Midbrain (tissue), 1 donor: ENCODE measurements around the gene GALNT8.
"Not testable (repeated sequence)": the region's sequence is repeated elsewhere in the genome, so short reads cannot be mapped to it uniquely, and the experiment has no call there.

Source experiments
- DNase-seq: peaks from one replicate; lab custom pipeline; 2025; lab: John Stamatoyannopoulos, UW

The GALNT8 gene

DNA sequence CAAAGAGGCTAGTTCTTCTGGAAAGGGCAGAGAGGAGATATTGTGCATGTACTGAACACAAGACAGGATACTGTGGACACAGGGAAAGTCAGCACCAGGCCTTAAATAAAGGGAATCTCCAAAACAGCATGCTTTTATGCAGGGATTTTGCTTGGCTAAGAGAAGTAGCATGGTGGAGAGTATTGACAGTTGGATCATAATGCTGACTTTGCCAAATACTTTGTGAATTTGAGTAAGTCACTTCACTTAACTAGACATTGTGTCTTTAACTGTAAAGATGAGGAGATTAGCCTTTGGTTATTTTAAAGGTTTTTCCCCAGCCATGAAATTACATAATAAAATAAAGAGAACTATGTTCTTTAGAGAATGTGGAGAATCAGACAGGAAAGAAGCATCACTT is 24.5 kb downstream of the GALNT8 start:
- no peak for DNase-seq

DNA sequence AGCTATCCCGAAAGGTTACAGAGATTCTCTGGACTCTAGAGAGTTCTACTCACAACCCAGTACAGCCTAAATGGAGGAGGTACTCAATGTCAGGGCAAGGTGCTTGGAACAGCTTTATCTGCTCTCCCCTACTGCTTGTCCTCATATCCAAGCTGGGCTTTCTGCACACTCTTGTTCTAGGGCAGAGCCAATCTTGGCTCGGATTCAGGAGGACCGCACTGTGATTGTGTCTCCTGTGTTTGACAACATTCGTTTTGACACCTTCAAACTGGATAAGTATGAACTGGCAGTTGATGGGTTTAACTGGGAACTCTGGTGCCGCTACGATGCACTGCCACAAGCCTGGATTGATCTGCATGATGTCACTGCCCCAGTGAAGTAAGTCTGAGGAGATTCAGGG is 25.0 kb downstream of the GALNT8 start:
- DNase-seq: no peak

DNA sequence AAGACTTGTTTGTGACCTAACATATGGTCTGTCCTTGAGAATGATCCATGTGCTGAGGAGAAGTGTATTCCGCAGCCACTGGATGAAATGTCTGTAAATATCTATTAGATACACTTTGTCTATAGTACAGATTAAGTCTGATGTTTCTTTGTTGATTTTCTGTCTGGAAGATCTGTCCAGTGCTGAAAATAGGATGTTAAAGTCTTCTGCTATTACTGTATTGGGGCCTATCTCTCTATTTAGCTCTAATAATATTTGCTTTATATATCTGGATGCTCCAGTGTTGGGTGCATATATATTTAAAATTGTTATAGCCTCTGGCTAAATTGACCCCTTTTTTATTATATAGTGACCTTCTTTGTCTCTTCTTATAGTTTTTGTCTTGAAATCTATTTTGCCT is 31.5 kb downstream of the GALNT8 start:
- not testable (repeated sequence) for DNase-seq

DNA sequence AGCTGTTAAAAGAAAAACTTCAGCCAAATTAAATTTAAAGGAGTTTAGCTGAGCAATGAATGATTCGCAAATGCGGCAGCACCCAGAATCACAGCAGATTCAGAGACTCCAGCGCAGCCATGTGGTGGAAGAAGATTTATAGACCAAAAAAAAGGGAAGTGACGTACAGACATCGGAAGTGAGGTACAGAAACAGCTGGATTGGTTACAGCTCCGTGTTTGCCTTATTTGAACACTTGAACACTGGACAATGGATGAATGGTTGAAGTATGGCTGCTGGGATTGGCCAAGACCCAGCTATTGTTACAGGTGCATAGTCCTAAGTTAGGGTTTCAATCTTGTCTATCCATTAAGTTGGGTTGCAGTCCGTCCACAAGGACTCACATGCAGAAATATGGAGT is 42.6 kb downstream of the GALNT8 start:
- DNase-seq: no peak

DNA sequence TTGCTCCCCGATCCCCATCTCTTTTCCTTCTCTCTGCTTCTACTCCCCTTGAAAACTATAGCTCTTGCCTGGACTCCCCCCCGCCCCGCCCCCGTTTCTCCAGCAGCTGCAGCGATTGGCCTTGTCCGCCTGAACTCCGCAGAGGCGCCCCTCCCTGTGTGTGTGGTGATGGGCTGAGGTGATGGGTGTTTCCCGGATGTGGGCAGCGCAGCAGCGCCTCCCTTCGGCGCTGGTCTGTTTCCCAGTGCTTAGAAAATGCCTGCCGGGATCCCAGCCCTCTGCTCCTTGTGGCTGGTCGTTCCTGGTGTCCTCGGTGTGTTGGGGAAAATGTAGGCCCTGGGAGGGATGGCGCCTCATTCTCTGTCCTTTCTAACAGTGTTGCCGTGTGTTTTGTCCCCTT is 43.3 kb downstream of the GALNT8 start:
- DNase-seq: no peak

DNA sequence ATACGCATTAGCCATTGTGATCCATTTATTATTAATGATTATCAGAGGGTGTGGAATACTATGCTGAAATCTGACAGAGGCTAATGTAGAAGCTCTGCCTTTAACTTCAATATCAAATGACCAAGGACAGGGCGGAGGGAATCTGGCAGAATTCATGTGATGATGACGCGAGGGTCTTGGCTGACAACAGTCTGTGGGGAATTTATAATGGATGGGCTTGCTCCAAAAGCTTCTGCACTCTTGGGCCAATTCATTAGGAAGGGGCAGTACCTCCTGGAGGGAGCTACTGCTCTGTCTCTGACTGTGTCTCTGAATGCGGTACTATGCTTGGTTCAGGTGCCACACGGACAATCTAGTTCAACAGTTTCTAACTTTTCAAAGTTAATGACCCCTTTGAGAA is 46.2 kb downstream of the GALNT8 start:
- no peak for DNase-seq

DNA sequence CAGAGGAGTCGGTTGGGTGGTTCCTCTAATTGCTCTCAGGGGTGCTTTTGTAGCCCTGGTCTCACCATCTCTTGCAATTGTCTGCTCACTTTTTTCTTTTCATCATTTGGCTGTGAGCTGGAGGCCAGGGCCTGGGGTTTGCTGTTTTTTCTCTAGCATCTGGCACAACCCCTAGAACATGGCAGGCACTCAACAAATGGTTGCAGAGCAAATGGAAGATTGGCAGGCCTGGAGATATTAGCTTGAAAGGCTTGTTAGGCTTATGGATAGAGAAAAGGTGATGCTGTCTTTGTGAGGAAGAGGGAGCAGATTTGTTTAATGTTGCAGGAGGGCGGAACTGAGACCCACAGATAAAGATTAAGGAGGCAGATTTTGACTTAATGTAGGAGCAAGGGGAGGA is 47.0 kb downstream of the GALNT8 start:
- no peak for DNase-seq

DNA sequence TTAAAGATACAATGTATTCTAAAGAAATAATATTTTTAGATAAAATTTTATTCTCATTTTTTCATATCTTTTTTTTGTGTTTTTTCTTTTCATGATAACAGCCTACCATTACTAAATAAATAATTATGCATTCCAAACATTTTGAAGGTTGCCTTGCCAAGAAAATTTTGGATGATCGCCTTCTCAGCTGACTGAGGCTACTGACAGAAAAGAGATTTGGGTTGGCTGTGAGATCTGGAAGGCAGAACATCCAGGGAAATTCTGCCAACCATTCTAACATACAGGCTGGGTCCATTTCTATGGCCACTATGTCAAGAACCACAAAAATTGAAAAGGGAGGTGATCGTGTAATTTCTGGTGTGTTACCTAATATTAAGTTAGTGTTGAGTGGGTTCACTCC is 48.1 kb downstream of the GALNT8 start:
- DNase-seq: peak; percentile 5

DNA sequence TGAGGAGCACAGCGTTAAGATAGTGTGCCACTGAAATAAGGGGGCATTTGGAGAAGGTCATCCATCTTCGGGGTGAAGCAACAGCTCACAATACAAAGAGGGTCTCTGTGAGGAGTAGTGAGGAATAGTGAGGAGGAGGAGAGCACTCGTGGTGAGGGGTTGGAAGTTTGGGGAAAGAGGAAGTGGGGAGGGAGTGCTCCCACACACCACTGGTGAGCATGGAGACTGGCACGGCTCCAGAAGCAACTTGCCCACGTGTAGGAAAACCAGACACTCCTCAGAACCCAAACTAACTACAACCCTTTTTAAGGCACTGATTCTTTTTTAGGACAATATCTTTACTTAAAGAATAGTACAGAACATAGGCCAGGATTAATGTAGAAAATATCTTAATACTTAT is 48.9 kb downstream of the GALNT8 start:
- no peak for DNase-seq

DNA sequence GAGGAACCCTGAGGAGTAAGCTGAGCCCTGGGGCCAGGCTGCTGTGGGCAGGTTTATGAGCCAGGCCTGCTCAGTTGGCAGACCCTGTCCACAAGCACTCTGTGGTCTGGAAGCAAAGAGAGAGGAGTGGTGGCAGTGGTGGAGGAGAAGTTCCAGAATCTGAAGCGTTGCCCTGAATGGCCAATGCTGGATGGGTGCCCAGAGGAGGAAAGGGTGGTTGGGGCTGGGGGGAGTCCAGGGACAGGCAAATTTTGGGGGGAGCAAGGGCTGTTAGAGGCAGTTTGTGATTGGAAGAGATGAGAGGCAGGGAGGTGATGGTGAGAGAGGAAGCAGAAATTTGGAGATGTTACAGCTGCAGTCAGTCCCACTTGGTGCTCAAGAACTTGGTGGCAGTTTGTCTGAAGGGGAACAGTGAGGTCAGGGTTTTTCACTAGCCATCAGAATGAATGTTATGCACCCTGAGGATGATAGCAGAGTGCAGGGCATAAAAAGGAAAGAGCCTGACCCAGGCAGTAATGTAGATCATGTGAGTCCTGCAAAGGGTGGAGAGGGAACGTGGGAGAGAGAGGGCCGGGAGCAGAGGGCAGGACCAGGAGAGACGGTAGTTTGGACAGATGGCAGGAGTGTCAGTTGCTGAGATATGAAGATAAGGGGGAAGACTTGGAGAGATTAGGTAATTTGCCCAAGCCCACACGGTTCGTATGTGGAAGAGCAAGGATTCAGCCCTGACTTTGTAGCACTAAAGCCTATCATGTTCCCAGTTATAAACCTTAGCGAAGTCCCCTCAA is 51.2 kb downstream of the GALNT8 start:
- no peak for DNase-seq

DNA sequence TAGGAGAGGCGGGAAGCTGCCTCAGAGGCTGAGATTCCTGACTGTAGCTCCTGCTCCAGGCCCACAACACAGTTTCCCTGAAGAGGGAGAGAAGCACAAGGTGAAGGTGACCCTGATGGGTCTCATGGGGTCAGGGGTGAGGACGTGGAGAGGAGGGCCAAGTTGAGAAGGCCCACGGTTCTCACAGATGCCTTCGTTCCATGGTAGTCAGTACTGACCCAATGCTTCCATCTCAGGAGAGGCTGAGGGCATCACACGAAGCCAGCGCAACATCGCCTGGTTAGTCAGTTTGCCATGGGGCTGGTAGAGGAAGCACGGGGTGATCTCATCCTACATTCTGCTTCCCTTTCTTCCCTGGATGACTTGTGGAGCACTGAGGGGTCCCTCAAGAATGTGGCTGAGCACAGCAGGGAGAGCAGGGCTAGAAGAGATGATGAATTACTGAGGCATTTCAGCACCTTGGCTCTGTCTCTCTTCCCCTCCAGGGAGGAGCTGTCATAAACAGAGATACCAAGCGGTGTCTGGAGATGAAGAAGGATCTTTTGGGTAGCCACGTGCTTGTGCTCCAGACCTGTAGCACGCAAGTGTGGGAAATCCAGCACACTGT is 51.9 kb downstream of the GALNT8 start:
- no peak for DNase-seq

DNA sequence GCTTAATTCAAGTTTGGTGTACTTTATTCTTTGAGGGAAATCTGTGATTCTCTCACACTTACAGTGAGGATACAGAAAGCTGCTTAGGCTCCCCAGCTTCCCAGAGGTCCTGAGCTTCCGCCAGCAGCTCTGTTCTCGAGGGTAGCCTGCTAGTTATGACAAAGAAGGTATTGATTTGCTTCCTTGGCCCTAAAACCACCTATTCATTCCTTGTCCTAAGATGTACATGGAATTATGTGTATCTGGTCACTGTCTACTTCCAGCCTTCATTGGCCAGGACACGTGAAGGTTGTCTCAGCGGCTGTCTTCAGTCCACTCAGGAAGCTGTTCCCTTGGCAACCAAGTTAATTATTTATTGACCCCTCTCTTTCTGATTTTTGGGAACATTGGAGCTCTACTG is 55.7 kb downstream of the GALNT8 start:
- DNase-seq: peak; percentile 2

DNA sequence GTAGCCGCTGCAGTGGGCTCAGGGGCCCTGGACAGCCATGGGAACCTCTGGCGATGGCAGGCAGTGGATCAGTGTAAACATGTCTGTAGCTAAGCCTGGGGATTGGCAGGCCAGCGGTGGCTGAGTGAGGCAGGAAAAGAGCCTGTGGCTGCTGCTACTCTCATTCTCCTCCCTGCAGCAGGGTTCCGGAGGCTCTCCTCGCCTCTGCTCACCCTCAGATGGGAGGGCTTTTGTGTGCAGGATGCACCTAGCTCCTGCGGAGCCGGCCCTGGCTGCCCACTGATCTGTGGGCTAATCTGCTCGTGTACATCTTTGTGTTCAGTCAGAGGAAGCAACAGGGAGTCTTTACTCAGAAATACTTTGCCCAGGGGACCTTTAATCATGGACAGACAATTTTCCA is 59.5 kb downstream of the GALNT8 start:
- no peak for DNase-seq

DNA sequence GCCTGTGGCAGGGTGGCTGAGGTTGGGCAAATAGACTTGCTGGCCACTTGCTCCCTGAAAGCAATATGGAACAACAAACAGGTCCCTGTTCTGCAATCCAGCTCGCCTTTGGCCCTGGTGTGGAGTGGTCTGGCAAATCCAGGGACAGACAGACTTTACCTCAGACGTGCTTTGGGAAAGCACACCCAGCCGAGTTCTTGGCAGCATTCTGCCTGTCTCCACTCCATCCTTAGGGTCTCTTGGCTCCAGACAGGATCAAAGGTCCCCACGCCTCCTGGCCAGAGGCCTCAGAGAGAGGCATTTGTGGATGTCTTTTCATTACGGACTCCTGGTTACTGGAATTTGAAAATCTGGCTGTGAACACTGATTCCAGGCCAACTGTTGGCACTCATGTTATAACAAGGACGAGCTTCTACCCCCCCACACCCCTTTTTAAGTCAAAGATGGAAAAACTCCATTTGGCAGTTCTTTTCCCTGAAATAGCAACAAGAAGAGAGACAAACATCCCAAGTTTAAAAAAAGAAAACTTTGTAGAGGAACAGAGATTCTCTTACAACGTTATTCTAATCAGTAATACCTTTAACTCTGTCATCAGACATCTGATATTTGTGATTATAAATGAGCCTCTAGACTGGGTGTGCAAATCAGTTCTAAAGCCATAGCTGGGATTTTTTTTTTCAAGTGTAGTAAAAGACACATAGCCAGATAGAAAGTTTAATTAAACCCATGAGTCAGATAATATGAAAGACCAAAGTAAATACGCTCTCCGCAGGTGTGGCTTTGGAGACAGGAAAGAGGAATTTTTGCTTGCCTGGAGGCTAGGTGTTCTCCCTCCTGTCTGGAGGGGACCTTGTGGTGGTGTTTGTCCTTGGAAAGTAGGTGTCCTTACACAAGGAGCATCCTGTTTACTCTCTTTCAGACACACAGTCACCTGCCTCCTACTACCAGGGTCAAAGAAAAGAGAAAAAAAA is 60.7 kb downstream of the GALNT8 start:
- DNase-seq: peak; percentile 75

DNA sequence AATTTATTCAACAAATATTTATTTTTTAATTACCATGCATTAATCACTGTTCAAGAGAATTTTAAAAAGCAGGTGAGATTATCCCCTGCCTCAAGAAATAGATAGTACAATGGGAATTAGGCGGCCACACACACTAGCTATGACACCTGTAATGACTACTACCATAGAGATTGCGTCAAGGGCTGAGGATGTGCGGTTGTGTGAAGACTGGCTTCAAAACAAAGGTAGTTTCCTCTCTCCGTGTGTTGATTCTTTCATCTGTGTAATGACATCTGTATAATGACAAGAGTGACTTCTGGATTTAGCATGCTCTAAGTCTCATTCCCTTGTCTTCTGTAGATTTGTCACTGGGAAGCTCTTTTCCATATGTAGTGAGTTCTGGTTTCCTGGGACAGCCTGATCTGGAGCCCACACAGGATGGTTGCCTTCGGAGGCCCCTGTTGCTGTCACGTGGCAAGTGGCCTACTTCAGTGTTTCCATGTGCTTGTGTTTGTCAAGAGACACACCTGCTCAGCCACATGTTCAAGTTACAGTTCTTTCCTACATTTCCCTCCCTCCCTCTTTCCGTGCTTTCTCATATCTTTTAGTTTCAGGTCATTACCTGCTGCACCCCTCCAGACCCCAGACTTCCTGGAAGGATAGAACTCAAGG is 64.3 kb downstream of the GALNT8 start:
- DNase-seq: no peak

DNA sequence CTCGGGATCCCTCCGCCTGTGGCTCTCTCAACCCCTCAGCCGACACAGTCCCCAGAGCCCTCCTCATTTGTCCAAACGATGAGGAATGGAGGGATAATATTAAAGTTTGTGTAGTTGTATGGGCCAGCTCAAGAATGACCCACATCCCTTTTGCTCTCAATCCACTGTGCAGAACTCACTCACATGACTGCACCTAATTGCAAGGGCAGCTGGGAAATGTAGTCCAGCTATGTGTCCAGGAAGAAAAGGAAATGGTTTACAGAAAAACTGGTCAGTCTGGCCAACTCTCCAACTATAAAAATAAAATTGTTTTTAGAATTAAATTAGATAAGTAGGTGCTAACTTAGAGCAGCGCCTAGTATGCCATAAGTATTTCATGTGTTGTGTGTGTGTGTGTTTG is 66.6 kb downstream of the GALNT8 start:
- DNase-seq: no peak

DNA sequence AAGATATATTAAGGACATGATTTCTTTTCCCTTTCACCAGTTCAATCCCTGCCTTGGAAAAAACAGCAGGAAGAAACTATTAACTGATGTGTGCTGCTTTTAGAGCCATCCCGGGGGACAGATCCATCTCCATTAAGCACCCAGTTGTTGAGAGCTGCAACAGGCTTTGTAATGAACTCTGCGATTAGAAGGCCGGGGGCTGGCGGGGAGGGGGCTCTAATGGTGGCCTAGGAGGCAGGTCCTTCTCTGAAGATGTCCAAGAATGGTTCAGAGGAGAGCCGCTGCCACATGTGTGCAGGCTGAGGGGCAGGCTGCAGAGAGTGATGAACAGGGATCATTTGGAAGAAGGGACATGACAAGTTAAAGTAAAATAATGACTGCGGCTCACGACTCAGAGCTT is 67.8 kb downstream of the GALNT8 start:
- no peak for DNase-seq

DNA sequence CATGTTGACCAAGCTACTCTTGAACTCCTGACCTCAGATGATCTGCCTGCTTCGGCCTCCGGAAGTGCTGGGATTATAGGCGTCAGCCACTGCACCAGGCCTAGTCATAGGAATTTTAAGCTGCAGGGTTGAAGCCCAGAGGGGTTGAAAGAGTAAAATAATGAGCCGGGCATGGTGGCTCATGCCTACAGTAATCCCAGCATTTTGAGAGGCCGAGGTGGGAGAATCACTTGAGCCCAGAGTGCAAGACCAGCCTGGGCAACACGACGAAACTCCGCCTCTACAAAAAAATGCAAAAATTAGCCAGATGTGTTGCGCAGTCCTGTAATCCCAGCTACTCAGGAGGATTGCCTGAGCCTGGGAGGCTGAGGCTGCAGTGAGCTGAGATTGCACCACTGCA is 69.6 kb downstream of the GALNT8 start:
- no peak for DNase-seq

DNA sequence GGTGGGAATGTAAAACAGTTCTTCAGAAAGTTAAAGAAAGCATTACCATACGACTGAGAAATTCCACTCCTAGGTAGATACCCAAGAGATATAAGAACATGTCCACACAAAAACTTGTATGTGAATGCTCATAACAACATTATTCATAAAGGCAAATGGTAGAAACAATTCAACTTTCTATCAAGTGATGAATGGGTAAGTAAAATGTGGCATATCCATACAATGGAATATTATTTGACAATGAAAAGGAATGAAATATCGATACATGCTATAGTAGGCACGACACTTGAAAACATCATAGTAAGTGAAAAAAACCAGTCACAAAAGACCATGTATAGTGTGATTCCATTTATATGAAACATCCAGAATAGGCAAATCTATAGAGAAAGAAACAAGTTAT is 71.3 kb downstream of the GALNT8 start:
- DNase-seq: no peak

DNA sequence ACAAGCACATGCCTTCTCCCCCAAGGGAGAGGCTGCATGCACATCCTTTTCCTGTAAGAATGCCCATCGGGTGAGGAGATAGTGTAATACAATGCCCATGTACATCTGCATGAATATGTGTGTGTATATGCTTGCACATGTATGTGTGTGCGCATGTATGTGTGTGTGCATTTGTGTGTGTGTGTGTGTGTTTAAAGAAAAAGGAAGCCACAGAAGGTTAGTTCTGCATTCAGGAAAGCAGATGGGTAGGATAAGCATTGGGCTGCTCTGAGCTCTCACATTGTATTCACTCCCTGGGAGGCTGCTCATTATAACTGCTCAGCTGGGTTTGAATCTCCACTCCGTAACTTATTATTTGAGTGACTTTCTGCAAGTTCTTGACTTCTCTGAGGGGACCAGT is 74.3 kb downstream of the GALNT8 start:
- DNase-seq: no peak

DNA sequence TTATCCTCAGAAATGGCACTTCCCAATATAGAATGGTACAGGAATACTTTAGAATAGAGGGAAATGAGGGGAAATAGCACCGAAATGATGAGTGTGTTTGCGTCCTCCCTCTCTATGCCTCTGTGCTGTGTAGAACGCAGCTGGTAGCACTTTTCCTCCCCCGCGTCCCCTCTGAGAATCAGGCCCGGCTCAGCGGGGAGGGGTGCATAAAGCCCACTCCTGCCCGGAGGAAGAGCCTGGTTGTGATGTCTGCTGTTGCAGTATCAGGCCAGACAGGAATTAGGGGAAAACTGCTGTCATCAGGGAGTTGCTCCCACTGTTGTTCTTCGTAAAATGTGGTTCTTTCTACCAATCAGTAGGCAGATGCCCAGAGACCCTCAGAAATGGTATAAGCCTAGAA is 76.0 kb downstream of the GALNT8 start:
- DNase-seq: no peak
